NCI-H1092 (cell line): ENCODE measurements around the gene NHLRC4.
A peak's percentile ranks its signal among the peaks of the same experiment; 100 is the strongest.

Experiments used
- DNase-seq: peaks from one replicate; lab custom pipeline; 2025; lab: John Stamatoyannopoulos, UW

The NHLRC4 gene, protein sequence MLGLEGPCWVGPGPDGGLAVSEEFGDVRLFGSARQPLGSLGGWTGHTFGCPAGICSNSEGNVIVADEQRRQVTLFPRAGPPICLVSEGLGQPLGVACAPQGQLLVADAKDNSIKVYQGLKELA

GRCh38 chr16:566475-567372 lies at the start of gene NHLRC4:
Gene NHLRC4 (plus strand): TSS chr16:567005. CDS start chr16:568048, 1,043 bp downstream.
- DNase-seq = no peak

DNA sequence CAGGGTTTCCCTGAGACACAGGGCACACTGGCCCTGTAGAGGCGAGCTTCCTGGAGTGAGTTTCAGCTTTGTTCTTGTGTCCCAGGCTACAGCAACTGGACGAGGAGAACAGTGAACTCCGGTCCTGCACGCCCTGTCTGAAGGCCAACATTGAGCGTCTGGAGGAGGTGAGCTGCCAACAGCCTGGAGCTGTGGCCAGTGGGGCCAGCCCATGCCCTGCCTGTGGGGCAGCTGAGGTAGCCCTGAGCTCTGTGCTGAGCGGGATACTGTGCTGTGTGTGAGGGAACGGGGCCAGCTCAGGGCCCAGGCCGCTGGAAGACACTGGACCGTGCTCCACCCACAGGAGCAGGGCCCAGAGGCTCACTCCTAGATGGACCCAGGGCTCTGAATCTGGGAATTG lies 47.9 kb upstream of the NHLRC4 start:
- no peak for DNase-seq

GRCh38 chr16:519425-519824 lies 47.4 kb upstream of the NHLRC4 start:
- no peak for DNase-seq

GRCh38 chr16:519841-520687 lies 46.7 kb upstream of the NHLRC4 start:
- DNase-seq = no peak

DNA sequence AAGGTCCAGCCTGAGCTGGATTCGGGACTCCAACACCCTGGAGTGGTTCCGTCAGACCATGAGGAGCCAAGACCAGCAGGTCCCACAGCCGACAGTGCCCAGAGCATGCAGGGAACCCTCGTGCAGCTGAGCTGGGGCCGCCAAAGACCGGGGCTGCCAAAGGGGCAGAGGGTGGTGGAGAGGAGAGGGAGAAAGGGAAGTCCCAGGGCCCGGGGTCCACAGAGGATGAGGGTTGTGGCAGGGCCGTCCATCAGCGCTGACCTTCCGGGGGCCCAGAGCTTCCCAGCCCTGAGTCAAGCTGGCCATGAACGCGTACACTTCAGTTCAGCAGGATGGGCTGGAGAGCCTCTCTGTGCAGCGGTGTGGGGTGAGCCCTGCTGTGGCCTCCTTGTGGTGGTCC lies 46.0 kb upstream of the NHLRC4 start:
- no peak for DNase-seq

DNA sequence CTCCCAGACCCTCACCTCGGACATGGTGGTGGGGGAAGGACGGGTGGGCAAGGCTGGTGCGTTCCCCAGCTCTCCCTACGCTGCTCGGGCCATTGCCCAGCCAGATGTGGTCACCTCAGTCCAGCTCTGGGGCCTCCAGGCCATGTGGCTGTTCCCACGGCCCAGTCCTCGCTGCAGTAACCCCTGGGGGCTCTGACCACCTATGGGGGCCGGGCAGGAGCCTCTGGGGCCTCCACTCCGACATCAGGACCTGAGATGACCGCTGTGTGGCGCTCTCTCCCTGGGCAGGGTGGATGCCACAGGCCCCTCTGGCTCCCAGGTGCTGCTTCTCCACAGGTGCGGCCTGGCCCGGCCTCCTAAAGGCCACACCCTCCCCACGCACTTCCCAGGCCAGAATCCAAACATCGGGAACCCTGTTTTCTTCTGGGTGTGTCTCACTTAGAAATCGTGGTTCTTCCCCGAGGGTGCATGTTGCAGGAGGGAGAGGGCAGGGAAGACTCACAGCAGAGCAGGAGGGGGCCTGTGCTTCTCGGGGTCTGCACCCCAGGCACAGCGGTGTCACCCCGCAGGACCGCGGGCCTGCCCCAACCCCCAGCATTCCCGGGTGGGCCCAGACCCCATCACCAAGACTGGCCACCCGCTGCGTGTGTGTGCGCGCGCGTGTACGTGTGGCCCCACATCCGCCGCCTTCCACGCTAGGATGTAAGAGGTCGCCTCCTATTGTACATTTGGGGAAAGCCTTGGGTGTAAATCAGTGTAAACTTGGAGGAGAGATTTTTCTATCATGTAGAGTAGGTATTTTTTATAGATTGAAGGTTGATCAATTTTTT lies 45.2 kb upstream of the NHLRC4 start:
- DNase-seq = no peak

GRCh38 chr16:522320-523096 lies 44.3 kb upstream of the NHLRC4 start:
- no peak for DNase-seq

- DNase-seq = no peak
Observed at GRCh38 chr16:523097-523741, 43.6 kb upstream of the NHLRC4 start.

- DNase-seq = no peak
Observed at GRCh38 chr16:524274-525040, 42.3 kb upstream of the NHLRC4 start.

DNA sequence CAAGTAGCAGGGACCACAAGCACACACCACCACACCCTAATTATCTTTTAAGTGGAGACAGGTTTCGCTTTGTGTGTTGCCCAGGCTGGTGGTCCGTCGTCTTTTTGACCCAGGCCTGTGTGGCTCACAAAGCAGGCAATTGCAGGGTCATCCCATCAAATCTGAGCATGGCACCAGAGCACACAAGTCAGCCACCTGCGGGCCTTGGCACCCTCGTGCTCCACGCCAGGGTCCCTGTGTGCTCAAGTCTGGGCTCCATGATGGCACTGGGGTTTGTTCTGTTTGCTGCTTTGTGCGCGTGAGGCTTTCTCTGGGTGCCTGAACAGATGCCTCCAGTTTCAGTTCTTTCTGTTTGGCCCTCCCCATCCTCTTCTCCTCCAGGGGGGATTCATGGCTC lies 41.7 kb upstream of the NHLRC4 start:
- no peak for DNase-seq

DNA sequence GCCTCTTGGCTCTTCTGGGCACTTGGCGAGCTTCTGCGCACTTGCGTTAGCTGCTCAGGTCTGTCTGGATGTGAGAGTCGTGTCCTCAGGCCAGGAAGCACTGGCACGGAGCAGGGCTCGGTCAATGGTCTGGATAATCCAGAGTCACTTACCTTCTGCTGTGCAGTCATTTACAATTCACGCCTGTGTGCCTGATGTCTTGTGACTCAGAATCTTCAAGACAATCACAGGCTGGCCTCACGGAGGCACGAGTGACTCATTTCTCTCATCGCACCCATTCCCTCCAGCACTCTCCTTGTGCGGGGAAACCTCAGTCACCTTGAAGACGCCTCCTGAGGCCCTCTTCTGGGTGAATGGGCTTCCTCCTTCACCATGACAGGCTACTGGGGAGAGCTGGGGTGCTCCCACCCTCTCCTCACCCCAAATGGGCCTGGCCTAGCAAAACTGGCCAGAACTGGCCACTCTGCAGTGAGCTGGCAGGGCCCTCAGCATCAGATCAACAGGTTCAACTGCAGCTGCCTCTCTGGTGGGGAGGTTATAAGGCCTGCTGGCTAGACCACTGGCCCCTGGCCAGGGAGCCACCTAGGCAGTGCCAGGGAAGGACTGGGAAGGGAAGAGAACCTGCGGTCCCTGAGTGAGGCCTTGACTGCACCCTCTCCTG lies 41.2 kb upstream of the NHLRC4 start:
- no peak for DNase-seq

DNA sequence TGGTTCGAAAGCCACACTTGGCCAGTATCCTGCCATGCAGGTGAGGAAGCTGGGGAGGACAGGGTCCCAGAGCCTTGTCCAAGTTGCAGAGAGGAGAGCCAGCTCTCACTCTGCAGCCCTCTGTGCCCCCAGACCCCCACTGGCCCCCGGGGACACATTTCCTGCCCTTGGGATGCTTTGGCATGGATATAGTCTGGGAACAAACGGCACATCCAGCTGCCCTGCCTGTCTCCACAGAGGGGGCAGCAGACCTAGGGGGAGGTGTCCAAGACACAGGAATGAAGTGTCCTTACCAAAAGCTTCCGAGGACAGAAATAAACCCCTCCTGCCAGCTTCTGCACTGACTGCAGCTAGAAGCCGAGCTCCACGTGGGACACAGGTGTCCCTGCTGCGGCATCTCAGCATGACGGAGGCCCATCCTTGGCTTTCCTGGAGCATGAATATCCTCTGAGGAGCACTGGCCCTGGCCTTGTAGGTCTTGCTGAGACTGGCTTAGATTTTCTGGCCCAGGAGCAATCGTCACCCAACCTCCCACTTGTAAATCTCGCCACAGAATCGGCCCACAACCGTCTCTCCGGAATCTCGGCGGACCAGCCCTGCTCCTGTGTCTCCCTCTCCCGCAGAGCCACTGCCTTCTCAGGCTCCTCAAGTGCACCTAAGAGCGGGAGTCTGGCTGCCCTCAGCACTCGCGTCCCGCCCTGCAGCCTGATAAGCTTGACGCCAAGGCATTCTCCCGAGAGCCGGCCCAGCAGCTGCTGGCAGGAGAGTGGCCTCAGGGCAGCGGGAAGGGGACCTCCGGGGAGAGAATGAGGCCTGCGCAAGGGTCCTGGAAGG lies 40.4 kb upstream of the NHLRC4 start:
- DNase-seq = no peak

DNA sequence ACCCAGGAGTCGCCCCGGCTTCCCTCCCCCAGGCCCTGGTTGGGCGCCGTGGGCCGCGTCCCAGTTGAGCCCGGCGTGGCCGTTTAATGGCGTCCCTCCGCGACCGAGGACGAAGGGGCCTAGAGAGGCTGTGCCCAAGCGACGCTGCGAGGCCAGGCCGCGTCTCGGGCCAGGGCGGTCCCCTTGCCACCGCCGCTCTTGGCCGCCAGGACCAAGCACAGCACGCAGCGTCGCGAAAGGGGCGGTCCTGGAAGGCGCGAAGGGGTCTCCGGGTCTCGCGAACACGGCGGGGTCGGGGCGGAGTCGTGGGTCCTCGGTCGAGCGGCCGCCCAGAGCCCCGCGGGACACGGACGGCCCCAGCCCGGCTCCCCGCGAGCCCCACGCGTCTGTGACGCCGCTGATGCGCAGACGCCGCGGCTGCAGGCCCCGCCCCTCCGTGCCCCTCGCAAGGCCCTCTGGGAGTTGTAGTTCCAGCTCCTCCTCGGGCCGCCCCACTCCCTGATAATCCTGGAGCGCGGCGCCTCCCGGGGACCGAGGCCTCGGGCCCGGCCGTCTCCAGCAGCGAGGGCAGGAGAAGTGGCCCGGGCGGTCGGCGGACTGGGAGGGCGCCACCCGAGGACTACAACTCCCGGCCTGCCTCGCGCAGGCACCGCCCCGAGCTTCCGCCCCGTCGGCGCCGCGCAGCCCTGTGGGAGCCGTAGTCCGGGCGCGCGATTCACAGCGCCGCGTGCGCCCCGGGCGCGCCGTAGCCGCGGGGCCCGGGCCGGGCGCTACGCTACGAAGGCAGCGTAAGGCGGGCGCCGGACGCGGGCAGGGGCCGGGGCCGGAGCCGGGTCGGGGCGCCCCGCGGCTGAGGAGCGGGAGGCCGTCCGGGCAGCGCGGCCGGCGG lies 39.5 kb upstream of the NHLRC4 start, which contains the start of gene CAPN15:
TSS of gene CAPN15 (plus strand) at position 698 of the 889 bp plus-strand sequence. CDS start 19,127 bp downstream, outside the sequence.
- DNase-seq = peak; percentile 92

DNA sequence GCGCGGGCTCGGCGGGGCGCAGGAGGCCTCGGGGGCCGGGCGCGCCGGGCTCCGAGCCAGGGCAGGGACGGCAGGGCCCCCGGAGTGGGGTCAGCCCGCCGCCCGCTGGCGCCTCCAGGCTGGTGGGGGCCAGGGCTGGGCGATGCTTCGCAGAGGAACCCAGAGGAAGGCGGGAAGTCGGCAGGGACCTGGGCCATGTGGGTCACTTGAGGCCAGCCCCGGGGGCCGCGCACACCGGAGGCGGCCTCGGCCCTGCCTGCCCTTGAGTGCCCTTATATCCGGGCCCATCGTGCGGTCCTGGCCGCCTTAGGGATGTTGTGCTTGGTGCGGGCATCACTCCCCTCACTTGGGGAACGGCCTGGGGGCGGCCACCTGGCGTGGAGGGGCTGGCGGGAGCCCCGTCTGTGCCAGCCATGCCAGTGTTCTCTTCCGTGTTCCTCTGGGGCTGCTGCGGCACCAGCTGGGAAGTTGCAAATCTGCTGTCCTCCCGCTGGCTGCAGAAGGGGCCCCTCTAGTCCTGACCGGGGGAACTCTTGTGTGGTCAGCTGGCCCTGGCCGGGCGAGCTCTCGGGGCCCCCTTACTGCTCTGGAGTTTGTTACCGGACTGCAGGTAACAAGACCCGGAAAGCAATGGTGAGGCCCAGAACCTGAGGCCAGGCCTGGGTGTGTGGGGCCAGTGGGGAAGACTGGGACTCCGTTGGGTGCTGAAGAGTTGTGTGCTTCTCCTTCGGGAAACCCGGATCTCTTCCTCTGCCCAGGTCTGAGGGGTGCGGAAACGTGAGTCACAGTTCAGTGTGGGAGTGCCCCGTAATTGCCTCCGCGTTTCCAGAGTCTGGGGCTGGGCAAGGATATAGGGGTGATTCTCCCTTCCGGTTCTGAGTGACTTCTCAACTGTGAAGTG lies 38.4 kb upstream of the NHLRC4 start:
- DNase-seq = no peak

DNA sequence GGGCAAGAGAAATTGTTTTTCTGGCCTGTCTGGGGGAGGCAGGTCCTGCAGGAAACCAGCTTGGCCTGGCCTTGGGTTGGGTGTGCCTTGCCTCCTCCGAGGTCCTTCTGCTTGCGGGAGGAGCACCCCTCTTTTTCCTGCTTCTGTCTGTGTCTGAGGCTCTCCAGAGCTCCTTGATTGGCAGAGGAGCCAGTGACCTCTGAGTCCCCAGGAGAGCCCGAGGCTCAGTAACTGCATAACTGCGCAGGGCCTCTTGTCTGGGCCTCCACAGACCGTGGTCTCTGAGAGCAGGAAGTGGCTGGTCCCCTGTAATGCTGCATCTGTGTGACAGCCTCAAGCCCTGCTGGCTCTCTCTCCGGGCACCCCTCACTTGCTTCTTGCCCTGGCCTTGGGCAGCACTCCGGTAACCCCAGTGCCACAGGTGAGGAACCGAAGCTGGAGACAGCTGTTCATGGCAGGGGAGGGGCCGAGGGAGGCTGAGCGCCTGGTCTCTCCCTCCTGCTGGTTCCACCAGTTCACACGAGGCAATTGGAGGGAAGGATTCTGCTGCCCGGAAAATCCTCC lies 37.7 kb upstream of the NHLRC4 start:
- DNase-seq = no peak
